H1 (cell line): ENCODE results near the gene NOP16. TPM values are rescaled to one million over a fixed set of nuclear protein-coding genes. Genes with fewer than 3 reads are reported as not detected.

Source experiments
- EGR1 ChIP-seq: IDR thresholded peaks from 2 replicates; pipeline ENCODE4 v1.6.1; 2011; ENCODE audit warnings: low read depth, low read length, borderline replicate concordance
- polyA plus RNA-seq, 7 experiments: library from polyadenylated mRNA; depleted of rRNA in 3 of 7; stranded (reverse) in 5 of 7; unstranded in 2 of 7; fragments of >200 nt in 5 of 7; fragments of 200-250 nt in 2 of 7; gene quantifications; 1 replicate in 5 of 7; 2 replicates in 1 of 7; 4 replicates in 1 of 7; pipeline versions ENCODE4 v1.2.1 to v1.2.3, GENCODE V29; 2011 to 2013; ENCODE audit warnings: missing spikeins in 2 of 7, mixed read lengths in 2 of 7
- total RNA-seq: library from RNA; stranded (reverse); fragmentation: NEBNext Ultra II Directional; extraction: Animal tissue kit (Norgen Biotek cat#: 25700); gene quantifications from 2 replicates; pipeline ENCODE4 v1.2.1, GENCODE V29; 2021

Gene NOP16
- total and polyA plus RNA-seq, 2 of the 8 experiments (the other 6 are each of a cell fraction or from before 2014, with no cell fraction given): 46.9 to 65.2 TPM

DNA sequence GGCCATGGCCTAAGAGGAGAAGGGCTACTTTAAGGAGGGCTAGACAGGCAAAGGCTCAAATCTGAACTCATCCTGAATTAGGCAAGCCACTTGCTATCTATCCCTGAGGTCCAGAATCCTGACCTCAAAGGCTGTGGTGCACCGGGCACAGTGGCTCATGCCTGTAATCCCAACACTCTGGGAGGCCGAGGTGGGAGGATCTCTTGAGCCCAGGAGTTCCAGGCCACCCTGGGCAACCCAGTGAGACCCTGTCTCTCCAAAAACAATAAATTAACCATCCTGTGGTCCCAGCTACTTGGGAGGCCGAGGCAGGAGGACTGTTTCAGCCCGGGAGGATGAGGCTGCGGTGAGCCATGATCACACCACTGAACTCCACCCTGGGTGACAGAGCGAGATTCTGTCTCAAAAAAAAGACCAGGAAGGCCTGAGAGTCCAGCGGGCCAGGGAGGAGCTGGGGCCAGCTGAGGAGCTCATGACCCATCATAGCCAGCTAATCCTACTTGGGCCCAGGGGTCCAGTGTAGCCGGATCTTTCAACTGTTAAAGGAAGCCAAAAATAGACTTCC, 4.0 kb downstream of the NOP16 start (continued):
- no peak for TF ChIP-seq EGR1
- TF ChIP-seq, all 59 proteins: peak for 0
